ENCODE measurements around the gene CSRP2.

CSRP2 gene

GRCh38 chr12:76878899-76879709, at the start of gene CSRP2:
Gene CSRP2, minus strand, starts transcription at chr12:76879019. Its CDS starts 12,759 bp downstream, at chr12:76866260.
- Histone ChIP-seq H4K20me1 (ENCODE audit: control insufficient read depth, insufficient read depth, low read depth, low read length) (no peaks in the 10 kb centered on the region), H3K79me2 (ENCODE audit: control insufficient read depth, low read length) (no peaks in the 10 kb centered on the region), H3K9me3 (ENCODE audit: control insufficient read depth, insufficient read depth, low read length) (no peaks in the 10 kb centered on the region), H3K4me2 (ENCODE audit: low read length) (peak within 1 kb of the TSS; percentile 72), H3K4me1 (ENCODE audit: control insufficient read depth, low read length) (peaks cover 13% of the 10 kb centered on the region), H3K27me3 (ENCODE audit: control insufficient read depth, low read length) (peaks cover 64% of the 10 kb centered on the region), H3K27ac (ENCODE audit: low read depth, low read length) (no peak within 1 kb of the TSS), H3K36me3 (ENCODE audit: control insufficient read depth, low read length) (no peaks in the 10 kb centered on the region), H3K4me3 (ENCODE audit: low read length) (peak within 1 kb of the TSS; percentile 75), H3F3A (ENCODE audit: control insufficient read depth, insufficient read depth) (peaks cover 4% of the 10 kb centered on the region; the same call in 1 of the 2 replicates), H3K9me2 (replicated peaks; ENCODE audit: control insufficient read depth, low read length) (no peaks in the 10 kb centered on the region)
- TF ChIP-seq CTCF (IDR thresholded peaks at IDR 0.05; ENCODE audit: low read depth, low read length, poor library complexity, severe bottlenecking) = no peak
- TF ChIP-seq EZH2phosphoT487 (IDR thresholded peaks at IDR 0.05; ENCODE audit: borderline replicate concordance, low read length) = no peak

- TF ChIP-seq CTCF (IDR thresholded peaks at IDR 0.05; ENCODE audit: low read depth, low read length, poor library complexity, severe bottlenecking) = peak; percentile 63
- no peak for TF ChIP-seq EZH2phosphoT487 (IDR thresholded peaks at IDR 0.05; ENCODE audit: borderline replicate concordance, low read length)
- Histone ChIP-seq H4K20me1 (ENCODE audit: control insufficient read depth, insufficient read depth, low read depth, low read length) (no peaks in the 10 kb centered on the region), H3K4me3 (ENCODE audit: low read length) (no peak overlapping the region), H3K27ac (ENCODE audit: low read depth, low read length) (no peak overlapping the region), H3K4me2 (ENCODE audit: low read length) (no peak overlapping the region), H3K4me1 (ENCODE audit: control insufficient read depth, low read length) (no peaks in the 10 kb centered on the region), H3K27me3 (ENCODE audit: control insufficient read depth, low read length) (peaks cover 5% of the 10 kb centered on the region; the same call in 1 of the 2 replicates), H3F3A (ENCODE audit: control insufficient read depth, insufficient read depth) (no peaks in the 10 kb centered on the region), H3K79me2 (ENCODE audit: control insufficient read depth, low read length) (no peaks in the 10 kb centered on the region), H3K9me3 (ENCODE audit: control insufficient read depth, insufficient read depth, low read length) (no peaks in the 10 kb centered on the region), H3K36me3 (ENCODE audit: control insufficient read depth, low read length) (no peaks in the 10 kb centered on the region), H3K9me2 (replicated peaks; ENCODE audit: control insufficient read depth, low read length) (no peaks in the 10 kb centered on the region)
Measured at GRCh38 chr12:76927170-76927784, 48.5 kb upstream of the CSRP2 start.

- H4K20me1 ChIP-seq (ENCODE audit: control insufficient read depth, insufficient read depth, low read depth, low read length) = no peaks in the 10 kb centered on the region
- H3K4me1 ChIP-seq (ENCODE audit: control insufficient read depth, low read length) = no peaks in the 10 kb centered on the region
- no peak for TF ChIP-seq CTCF (IDR thresholded peaks at IDR 0.05; ENCODE audit: low read depth, low read length, poor library complexity, severe bottlenecking)
- no peak for TF ChIP-seq EZH2phosphoT487 (IDR thresholded peaks at IDR 0.05; ENCODE audit: borderline replicate concordance, low read length)
- peaks cover 13% of the 10 kb centered on the region for H3K27me3 ChIP-seq (ENCODE audit: control insufficient read depth, low read length)
- no peak overlapping the region for H3K27ac ChIP-seq (ENCODE audit: low read depth, low read length)
- no peaks in the 10 kb centered on the region for H3K9me3 ChIP-seq (ENCODE audit: control insufficient read depth, insufficient read depth, low read length)
- no peak overlapping the region for H3K4me2 ChIP-seq (ENCODE audit: low read length)
- H3K36me3 ChIP-seq (ENCODE audit: control insufficient read depth, low read length) = no peaks in the 10 kb centered on the region
- no peak overlapping the region for H3K4me3 ChIP-seq (ENCODE audit: low read length)
- H3F3A ChIP-seq (ENCODE audit: control insufficient read depth, insufficient read depth) = no peaks in the 10 kb centered on the region
- no peaks in the 10 kb centered on the region for H3K79me2 ChIP-seq (ENCODE audit: control insufficient read depth, low read length)
- H3K9me2 ChIP-seq (replicated peaks; ENCODE audit: control insufficient read depth, low read length) = no peaks in the 10 kb centered on the region
Measured at GRCh38 chr12:76925135-76925534, 46.3 kb upstream of the CSRP2 start.
